GOT3 (cell line): ENCODE data around the gene TAS2R19.

Source experiments
- DNase-seq: peaks from one replicate; lab custom pipeline; 2025; ENCODE audit warnings: mixed read lengths; lab: John Stamatoyannopoulos, UW

The TAS2R19 gene

DNA sequence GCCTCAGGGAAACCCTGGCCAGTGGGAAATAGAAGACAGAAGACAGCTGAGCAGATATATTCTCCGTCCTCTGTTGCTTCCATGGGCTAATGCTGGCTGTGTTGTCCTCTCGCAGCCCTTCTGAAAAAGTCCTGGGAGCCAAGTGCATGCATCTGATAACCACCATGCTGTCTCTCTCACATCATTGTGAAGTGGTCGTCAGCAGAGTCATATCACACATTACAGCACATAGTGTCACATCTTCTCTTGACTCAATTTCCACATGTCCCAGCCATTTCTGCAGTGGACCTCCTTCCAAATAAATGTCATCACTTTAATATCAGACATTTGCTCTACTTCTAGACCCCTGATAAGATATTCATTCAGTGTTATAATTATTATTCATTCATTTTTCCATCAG is 28.1 kb downstream of the TAS2R19 start:
- no peak for DNase-seq

DNA sequence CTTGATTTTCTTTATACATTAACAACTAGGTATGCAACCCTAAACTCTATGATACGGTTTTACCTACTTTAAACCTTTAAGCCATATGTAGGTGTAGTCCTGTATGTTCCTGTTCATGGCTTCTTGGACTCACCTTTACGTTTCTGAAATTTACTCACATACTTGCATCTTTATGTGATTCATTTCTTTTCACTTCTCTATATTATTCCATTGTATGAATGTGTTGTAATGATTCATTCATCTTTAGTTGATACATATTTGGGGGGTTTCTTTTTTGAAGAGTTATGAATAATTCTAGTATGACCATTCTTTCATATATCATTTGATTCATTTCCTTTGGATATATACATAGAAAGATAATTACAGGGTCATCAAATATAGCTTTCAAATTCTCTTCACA is 33.3 kb downstream of the TAS2R19 start:
- no peak for DNase-seq

DNA sequence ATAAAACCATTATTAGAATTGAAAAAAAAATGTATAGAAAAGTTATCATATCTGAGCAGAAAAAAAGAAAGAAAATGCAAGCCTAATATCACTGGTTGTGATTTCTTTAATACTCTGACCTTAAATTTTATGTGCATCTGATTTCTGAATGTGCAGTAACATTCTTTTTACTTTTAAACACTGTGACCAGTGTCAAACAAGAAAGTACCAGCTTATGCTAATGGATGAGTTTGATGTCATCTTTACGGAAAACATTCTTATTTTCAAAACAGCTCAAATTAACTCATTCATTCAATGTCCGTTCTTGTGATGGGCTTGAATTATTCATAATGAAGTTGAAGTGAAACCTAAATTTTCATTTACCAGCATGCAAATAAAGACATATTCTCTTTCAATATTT is 35.6 kb downstream of the TAS2R19 start, which contains the start of gene TAS2R50:
TAS2R50 (minus strand) TSS at position 101 of the 400 bp plus-strand sequence; CDS start at position 49, 52 bp downstream.
- DNase-seq: no peak

DNA sequence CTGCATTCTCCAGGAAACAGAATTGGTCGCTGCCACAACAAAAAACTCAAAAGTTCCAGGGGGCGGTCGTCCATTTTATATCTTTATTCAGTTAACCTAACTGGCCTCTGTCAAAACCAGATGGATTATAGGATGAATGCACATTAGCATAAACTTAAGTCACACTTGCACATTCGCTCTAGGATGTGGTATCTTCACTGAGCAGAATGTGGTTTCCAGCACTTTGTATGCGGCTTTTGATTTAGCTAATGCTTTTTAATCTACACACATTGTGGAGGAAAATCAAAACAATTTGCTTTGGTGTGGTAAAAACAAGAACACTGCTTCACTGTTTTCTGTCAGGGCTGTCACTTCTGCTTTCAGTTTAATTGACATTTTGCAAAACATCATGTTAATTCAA is 40.2 kb downstream of the TAS2R19 start:
- no peak for DNase-seq

DNA sequence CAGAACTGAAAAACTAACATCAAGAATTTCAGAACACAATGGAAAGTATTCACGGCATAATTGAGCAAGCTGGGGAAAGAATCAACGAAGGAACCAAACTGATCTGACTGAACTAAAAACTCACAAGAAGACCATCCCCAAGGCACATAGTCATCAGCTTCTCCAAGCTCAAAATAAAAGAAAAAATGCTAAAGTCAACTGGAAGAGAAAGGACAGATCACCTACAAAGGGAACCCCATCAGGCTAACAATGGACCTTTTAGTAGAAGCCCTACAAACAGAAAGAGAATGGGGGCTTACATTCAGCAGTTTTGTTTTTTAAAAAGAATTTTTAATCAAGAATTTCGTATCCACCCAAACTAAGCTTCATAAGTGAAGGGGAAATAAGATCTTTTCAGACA is 47.5 kb downstream of the TAS2R19 start:
- DNase-seq: no peak
